ENCODE data around the gene CLK3. TPM values are rescaled to one million over a fixed set of nuclear protein-coding genes. Genes with fewer than 3 reads are reported as not detected.

Gene CLK3
- total and polyA plus RNA-seq, 10 donors = 54.0 to 229 (median 105) TPM

DNA sequence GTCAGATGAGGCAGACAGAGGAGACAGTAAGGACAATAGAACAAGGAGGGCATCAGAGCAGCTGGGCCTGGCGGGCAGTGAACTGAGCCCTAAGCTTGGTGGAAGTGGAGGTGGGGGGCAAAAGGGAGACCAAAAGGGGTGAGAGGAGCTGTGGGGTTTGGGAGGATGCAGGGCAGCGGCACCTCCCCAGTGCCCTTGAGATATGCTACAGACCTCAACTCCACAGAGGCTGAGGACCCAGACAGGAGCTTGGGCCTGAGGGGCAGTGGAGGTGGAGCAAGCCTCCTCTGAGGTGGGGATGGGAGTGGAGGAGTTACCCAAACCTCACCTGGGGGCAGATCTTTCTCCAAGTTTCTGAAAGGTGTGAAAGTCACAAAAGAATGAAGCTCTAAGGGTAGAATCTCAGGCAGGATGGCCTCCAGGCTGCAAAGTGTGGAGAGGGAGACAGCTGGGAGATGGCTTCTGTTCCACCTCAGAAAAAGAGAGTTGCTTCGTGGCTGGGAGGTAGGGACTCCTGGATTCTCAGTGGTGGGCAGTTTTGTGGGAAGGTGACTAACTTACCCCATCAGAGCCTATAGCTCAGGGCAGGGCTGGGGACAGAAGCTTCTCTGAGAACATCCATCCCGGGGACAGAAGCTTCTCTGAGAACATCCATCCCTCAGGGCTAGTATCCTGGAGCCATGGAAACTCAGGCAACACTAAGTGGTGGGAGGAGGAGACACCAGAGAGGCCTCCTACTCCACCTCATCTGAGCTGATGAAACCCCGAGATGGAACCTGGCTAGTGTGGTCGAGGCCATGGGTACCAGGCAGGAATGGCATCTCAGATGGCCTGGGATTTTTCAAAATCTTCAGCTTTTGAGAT, 2.3 kb upstream of the CLK3 start:
- 68 to 76% (median 75%) methylated on average over 6 of the region's 6 CpGs for WGBS, 5 donors
- intact Hi-C loops (cut with DNase I; ENCODE audit: low total_unique reads) = loop anchor here (10.0 kb wide), 1 partner anchor 69 kb away; the partner anchor contains the start of gene ARID3B
- Histone ChIP-seq H3K9me3 (no peaks in the 10 kb centered on the region), H3K27me3 (replicated peaks in 1 of 7) (no peaks in the 10 kb centered on the region), H3K4me3 (no peak overlapping the region), H3K27ac (peak overlapping the region in 3 of 8 donors; percentile 2 to 98 (median 97)), H3K36me3 (peaks cover 0 to 11% (median under 1%) of the 10 kb centered on the region in 6 donors), H3K4me1 (peaks cover 17 to 39% (median 28%) of the 10 kb centered on the region in 6 donors)
- TF ChIP-seq POLR2AphosphoS5 (IDR thresholded peaks at IDR 0.05) (no peak), POLR2A (IDR thresholded peaks at IDR 0.05) (no peak)
- TF ChIP-seq, protein P1, sequence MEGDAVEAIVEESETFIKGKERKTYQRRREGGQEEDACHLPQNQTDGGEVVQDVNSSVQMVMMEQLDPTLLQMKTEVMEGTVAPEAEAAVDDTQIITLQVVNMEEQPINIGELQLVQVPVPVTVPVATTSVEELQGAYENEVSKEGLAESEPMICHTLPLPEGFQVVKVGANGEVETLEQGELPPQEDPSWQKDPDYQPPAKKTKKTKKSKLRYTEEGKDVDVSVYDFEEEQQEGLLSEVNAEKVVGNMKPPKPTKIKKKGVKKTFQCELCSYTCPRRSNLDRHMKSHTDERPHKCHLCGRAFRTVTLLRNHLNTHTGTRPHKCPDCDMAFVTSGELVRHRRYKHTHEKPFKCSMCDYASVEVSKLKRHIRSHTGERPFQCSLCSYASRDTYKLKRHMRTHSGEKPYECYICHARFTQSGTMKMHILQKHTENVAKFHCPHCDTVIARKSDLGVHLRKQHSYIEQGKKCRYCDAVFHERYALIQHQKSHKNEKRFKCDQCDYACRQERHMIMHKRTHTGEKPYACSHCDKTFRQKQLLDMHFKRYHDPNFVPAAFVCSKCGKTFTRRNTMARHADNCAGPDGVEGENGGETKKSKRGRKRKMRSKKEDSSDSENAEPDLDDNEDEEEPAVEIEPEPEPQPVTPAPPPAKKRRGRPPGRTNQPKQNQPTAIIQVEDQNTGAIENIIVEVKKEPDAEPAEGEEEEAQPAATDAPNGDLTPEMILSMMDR (IDR thresholded peaks at IDR 0.05 in 8 of 11, conservative IDR thresholded peaks at IDR 0.05 in 3 of 11) = no peak
- no peak for DNase-seq

- H3K36me3 ChIP-seq = peaks cover 0 to 19% (median 7%) of the 10 kb centered on the region in 6 donors
- intact Hi-C loops (cut with DNase I; ENCODE audit: low total_unique reads) = loop anchor here (10.0 kb wide), 1 partner anchor 69 kb away; the partner anchor contains the start of gene ARID3B
- H3K27ac ChIP-seq = peak overlapping the region; percentile 95 to 99 (median 98)
- TF ChIP-seq, protein P1 (IDR thresholded peaks at IDR 0.05 in 8 of 11, conservative IDR thresholded peaks at IDR 0.05 in 3 of 11) = no peak
- no peak for TF ChIP-seq POLR2A (IDR thresholded peaks at IDR 0.05)
- no peak for TF ChIP-seq POLR2AphosphoS5 (IDR thresholded peaks at IDR 0.05)
- DNase-seq = no peak
- peak overlapping the region; percentile 68 to 98 (median 87) for H3K4me3 ChIP-seq
- no peaks in the 10 kb centered on the region for H3K27me3 ChIP-seq (replicated peaks in 1 of 7)
- no peaks in the 10 kb centered on the region for H3K9me3 ChIP-seq
- 39 to 62% (median 42%) methylated on average over 24 to 38 of the region's 38 CpGs for WGBS, 5 donors
- H3K4me1 ChIP-seq = peaks cover 17 to 48% (median 35%) of the 10 kb centered on the region in 6 donors
Measured at GRCh38 chr15:74613953-74614743, 1.5 kb upstream of the CLK3 start.

DNA sequence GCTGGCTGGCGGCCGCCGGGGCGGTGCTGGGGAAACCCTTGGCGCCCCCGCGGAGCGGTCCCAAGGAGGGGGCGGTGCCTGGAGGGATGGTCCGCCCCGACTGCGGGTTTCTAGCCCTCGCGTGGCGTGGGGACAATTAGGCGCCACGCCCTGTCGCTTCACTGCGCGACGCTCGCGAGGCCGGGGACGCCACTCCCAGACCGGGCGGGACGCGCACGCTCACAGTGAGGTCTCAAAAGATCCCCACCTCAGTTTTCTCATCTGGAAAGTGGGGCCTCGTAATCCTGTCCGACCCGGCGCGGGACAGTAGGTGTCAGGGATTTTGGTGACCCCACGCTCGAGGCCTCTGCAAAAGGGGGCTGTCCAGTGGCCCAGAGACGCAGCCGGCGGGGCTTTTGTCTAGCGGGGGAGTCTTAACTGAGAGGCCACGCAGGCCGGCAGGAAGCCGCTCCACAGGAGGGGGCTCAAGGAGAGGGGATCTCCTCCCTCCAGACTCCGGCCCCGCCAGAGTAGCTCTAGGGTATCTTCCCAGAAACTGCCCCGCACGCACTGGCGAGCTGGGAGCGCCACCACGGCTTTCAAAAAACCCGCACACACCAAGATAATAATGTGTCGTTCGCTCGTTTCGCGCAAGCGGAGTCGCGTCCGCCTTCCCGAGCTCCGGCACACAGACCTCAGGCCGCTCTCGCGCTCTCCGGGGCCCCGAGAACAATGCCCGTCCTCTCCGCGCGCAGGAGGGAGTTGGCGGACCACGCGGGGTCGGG, 710 bp upstream of the CLK3 start:
- Histone ChIP-seq H3K36me3 (peaks cover 0 to 27% (median 15%) of the 10 kb centered on the region in 6 donors), H3K27ac (peak overlapping the region; percentile 95 to 99 (median 98)), H3K4me1 (peaks cover 17 to 55% (median 38%) of the 10 kb centered on the region in 6 donors), H3K4me3 (peak overlapping the region; percentile 68 to 98 (median 87)), H3K27me3 (replicated peaks in 1 of 7) (no peaks in the 10 kb centered on the region), H3K9me3 (no peaks in the 10 kb centered on the region)
- TF ChIP-seq POLR2AphosphoS5 (IDR thresholded peaks at IDR 0.05) = peak; percentile 89 to 92 (median 90)
- TF ChIP-seq, protein P1 (IDR thresholded peaks at IDR 0.05 in 8 of 11, conservative IDR thresholded peaks at IDR 0.05 in 3 of 11) = peak in 2 of 11 experiments; percentile 36 to 38
- peak in 2 of 3 donors; percentile 56 to 57 for TF ChIP-seq POLR2A (IDR thresholded peaks at IDR 0.05)
- peak; percentile 97 for DNase-seq
- intact Hi-C loops (cut with DNase I; ENCODE audit: low total_unique reads) = loop anchor here (10.0 kb wide), 1 partner anchor 70 kb away; the partner anchor contains the start of gene ARID3B
- 0 to 1% (median 0%) methylated on average over 8 to 76 of the region's 76 CpGs for WGBS, 5 donors

Measured in spleen (tissue), 11 donors.